Stimulated activated CD4-positive, alpha-beta T cell treated with anti-CD3 and anti-CD28 coated beads, Interleukin-1b, Interleukin-23, amount 100 ng/mL, for 4 hours (primary cell): ENCODE results near the gene HLCS.

ENCODE experiments used
- DNase-seq, 2 donors: peaks; one replicate each; pipeline ENCODE4 v3.0.0-alpha.2; 2020; ENCODE audit warnings: low read depth in 2 of 2

Gene HLCS

DNA sequence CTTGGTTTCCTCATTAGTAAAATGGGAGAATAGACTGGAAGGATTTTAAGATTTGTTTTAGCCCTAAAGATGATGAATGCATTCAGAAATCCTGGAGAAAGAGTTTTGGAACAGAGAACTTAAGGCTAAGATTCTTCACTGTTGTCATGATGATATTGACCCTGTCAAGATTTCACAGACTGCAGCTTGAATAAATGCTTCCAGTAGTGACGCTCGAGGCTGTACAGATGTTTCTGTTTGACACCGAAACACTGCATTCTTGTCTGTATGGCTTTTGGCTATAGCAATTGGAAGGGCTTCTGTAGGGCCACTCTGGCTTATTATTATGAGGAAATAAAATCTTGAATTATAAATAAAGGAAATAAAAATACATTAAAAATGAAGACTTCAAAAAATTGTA is 241.8 kb downstream of the HLCS start:
- DNase-seq: no peak

DNA sequence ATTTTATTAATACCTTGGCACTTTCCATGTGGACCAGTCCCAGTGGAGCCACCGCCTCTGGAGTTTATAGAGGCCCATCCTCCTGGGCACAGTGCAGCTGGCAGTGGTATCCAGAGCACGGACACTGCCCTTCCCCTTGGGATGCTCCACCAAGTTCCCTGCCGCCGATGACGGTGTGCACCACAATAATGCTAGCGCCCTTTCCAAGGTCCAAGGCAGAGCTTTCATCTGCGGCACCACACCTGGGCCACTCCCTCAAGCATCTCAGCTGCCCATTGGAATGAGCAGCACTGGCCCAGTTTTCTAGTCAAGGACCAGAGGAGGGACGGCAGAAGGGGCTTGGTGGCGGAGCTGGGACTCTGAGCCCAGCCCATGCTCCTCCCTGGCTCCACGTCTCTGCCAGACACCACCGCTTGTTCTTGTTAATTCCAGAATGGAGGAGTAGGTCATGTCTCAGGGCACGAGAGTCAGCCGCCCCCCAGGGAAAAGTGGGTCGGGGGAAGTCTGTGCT is 243.0 kb downstream of the HLCS start:
- DNase-seq: no peak

DNA sequence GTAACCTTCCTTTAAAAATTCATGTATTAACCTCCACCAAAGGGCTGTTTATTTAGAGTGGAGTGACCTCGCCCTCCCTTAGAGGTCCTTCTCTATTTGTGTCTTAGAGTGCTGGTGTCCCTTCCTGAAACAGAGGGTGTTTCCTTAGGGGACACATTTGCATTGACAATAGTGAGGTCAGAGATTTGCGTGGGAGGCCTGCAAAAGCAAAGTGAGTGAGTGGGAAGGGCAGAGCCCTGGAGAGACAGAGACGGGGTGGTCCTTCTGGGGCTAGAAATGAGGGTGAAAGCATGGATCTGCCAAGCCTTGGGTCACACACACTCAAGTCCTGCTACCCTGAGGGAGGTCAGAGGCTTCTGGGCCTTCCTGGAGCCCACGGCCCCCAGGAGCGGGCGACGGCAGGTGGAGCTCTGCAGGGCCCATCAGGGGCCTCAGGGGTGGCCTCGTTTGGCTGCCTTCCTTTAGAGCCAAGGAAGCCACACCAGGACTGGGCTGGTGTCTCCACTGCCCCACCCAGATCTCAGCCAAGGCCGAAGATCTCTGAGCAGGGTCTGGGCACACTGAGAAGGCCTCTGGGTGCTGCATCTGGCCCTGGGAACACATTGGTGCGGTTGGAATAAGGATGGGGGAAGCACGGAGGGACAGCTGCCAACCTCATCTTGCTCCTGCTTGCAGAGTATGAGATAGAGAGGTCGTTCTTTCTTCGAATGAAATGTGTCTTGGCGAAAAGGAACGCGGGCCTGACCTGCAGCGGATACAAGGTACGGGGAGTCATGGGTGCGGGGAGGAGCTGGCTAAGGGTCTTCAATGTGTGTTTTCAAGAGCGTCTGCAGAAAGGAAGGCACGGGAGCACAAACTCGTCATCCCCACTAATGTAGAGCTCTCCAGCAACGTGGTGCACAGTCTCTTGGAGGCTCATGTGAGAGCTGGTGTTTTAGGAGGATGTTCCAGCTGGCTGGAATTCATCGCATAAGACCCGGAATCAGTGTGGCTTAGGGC is 243.8 kb downstream of the HLCS start:
- no peak for DNase-seq

DNA sequence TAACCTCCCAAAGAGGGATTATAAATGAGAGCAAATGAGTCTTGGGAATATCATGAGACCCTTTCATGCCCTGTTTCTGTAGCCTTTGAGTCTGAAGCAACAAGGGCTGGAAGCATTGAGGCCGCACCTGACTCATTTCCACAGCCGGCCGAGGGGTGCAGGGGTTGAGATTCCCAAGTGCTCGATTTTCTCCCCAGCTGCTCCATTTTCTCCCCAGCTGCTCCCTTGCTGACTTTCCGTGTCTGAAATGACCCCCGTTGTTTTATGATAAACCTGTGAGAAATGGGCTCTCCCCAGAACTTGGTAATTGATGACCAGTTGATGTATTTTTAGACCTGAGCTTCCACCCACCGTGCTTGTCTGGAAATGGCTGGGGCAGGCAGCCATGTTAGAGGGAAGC is 244.7 kb downstream of the HLCS start:
- no peak for DNase-seq

DNA sequence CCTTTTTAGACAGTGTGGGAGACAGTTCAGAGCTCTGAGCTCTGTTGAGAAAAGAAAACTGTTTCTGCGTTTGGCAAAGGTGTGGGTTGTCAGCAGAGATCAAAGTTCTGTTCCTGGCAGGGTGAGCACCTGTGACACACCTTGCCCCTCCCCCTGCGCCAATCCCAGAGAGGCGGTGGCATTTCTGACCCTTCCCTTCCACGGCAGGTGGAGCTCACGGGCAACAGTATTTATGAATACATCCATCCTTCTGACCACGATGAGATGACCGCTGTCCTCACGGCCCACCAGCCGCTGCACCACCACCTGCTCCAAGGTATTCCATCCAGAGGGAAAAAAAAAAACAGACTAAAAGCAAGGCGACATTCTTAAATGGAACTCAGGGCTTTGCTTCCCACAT is 246.9 kb downstream of the HLCS start:
- DNase-seq: no peak

DNA sequence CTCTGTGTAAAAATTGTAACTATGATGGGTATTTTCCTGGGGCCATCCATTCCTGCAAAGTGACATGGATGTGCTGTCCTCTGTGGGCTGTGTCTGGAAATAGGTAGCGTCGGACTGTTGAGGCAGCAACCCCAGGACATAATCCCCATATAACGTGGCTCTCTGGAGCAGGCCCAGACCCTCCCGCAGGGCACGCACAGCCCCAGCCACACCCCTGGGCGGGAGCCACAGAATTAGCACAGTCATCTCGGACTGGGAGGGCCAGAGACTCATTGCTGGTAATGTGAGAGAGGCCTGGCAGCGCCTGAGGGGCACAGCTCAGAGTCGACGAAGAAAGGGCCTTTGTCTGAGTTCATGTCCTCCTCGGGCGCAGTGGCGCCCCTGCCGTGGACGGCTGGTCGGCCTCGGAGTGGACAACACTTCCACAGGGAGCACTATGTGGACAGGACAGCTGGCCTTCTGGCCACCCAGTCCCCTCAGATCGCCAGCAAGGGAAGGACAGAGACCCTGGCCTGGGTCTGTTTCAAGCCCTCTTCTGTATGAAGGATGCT is 247.4 kb downstream of the HLCS start:
- DNase-seq: no peak

DNA sequence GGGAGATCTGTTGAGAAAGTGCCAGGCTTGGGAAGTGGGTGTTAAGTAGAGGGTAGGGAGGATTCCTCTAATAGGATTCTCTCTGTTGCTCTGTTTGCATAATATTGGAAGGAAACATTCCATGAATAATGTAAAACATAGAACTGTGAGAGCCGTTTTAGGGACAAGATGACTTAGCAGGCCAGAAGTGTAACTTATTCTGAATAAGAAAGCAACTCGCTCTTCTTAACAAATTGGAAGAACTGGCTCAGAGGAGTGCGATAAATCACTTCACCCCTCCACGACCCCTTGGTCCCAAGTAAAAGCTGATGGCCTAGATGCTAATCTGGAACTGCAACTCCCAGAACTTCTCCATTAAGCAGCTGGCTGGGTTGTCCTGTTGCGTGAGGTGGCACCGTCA is 248.5 kb downstream of the HLCS start:
- no peak for DNase-seq

DNA sequence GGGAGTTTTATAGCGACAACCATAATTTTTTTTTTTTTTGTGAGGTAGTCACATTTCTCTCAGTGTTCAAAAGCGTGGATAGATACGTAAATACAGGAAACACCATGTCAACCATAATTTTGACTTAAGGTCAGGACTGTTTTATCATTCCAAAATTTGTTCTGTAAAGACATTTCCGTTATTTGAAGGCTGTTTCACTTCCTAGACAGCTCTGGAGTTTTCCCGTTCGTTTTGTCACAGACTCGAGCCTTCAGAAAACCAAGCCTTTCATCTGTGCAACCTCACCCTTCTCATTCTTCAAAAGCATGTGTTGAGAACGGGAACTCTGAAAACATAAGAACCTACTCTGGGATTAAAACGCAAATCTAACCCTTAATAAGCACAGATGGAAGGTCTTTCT is 249.6 kb downstream of the HLCS start:
- no peak for DNase-seq

DNA sequence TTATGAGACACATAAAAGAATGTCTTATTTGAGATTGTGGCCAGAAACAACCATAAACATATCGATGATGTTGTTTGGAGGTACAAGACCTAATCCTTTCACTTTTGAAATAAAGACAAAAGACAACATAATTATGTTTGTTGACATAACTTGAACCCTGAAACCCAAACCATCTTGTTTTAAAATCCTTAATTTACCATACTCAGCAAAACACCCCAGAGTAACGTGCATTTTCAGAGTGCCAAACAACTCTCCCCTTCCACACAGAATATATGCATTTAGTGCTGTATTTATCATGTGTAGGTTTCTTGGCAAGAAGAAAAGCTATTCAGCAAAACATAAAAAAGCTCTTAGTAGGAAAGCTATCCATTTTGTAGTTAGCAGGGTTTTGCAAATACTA is 250.1 kb downstream of the HLCS start:
- no peak for DNase-seq

DNA sequence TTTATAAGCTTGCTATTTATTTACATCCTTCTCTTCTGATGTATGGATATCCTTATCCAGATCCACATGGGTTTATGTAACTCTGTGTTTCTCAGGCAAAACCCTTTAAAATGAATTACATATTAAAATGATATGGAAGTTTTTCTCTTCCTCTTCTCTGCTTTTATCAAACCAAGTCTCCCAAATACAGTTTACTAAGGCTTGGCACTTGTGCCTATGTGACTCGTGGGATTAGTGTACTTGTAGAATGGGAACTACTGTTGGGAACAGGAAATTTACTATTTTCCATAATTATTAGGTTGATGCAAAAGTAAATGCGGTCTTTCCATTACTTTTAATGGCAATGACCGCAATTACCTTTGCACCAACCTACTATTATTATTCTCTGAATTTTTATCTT is 252.7 kb downstream of the HLCS start:
- no peak for DNase-seq

DNA sequence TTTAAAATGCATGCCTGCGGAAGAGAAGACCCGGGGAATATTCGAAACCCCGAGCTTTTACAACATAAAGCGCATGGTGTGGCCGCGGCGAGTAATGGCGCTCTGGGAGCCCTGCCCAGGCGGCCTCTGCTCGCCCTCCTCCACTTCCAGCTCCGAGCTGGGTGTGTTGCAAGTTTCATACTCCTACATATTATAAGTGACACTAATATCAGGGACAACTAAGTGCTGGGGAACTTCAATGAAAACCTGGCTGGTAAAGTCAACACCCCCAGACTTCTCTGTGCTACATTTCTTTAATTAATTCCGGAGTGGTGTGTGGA is 255.8 kb downstream of the HLCS start:
- DNase-seq: no peak

DNA sequence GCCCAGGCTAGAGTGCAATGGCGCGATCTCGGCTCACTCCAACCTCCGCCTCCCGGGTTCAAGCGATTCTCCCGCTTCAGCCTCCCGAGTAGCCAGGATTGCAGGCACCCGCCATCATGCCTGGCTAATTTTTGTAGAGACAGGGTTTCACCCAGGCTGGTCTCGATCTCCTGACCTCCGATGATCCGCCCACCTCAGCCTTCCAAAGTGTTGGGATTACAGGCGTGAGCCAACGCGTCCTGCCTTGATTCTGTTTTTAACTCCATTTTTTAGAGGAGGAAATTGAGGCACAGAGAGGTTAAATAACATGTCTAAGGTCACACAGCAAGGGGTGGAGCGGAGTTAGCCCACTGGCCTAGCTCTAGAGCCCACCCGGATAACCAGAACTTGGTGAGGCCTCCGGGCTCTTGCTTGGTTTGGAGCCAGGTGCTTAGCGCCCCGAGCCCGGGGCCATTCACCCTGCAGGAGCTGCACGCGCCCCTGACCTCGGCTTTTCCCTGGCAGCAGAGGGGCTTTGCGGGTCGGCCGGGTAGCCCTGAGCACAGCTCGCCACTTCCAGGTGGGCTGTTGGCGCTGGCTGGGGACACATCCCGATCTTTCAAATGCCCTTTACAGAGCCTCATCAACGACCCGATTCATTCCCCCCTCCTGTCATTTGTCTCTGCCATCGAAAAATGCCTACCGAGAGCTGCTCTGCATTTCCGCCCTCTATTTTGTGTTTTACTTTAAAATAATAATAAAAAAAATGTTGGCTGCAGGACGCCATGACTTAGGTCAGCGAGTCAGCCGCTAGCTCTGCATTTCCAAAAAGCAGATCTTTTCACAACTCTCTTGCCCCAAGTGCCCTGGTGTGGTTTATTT is 256.4 kb downstream of the HLCS start:
- no peak for DNase-seq

DNA sequence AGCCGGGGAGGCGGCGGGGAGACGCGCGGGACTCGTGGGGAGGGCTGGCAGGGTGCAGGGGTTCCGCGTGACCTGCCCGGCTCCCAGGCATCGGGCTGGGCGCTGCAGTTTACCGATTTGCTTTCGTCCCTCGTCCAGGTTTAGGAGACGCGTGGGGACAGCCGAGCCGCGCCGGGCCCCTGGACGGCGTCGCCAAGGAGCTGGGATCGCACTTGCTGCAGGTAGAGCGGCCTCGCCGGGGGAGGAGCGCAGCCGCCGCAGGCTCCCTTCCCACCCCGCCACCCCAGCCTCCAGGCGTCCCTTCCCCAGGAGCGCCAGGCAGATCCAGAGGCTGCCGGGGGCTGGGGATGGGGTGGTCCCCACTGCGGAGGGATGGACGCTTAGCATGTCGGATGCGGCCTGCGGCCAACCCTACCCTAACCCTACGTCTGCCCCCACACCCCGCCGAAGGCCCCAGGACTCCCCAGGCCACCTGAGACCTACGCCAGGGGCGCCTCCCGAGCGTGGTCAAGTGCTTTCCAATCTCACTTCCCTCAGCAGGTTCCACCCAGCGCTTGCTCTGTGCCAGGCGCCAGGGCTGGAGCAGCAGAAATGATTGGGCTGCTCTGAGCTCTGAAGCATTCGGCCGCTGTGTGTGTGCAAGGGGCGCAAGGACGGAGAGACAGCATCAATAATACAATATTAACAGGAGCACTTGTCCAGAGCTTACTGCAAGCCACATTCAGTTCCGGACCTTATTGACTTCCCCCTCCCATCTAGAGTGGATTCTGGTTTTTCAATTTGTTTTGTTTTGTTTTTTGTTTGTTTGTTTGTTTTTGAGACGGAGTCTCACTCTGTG is 257.2 kb downstream of the HLCS start:
- DNase-seq: no peak

DNA sequence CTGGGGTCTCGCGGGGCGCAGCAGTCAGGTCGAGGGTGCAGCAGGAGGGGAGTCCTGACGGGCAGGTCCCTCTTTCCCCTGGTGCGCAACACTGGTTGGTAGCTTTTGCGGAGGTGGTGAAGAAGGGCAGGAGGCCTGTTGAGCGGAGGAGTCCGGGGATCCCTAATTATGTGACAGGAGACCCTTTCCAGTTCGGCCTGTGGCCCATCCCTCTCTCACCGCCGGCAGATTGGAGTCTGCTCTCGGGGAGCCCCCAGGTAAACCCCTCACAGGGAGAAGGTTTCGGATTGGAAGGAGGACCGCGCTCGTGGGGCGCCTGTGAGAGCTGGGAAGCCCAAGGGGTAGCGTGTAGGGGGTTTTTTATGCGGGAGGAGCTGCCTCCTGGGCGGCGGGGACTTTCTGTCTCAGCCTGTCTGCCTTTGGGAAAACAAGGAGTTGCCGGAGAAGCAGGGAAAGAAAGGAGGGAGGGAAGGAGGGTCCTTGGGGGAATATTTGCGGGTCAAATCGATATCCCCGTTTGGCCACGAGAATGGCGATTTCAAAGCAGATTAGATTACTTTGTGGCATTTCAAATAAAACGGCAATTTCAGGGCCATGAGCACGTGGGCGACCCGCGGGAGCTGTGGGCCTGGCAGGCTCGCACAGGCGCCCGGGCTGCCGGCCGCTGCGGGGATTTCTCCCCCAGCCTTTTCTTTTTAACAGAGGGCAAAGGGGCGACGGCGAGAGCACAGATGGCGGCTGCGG is 258.0 kb downstream of the HLCS start:
- DNase-seq: no peak

DNA sequence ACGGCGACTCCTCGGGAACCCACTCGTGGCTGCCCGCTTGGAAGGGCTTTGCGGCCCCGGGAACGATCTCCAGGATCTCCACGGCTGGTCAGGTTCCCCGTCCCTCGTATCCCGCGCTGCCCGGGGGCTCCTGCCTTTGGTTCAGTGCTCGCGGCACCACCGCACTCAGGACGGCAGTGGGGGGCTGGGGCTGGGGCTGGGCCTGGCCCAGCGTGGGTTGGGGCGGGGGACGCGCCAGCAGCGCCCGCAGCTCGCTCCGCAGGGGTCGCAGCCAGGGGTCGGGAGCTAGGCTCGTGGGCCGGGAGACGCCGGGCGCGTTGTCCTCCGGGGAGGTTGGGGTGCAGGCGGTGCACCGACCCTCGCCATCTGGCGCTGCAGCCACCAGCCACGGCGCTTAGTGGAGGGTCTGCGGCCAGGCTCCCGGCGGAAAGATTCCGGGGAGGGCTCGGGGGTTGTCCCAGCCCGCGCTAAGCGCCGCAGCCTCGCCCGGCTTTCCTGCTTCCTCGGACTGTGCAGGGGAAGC is 258.6 kb downstream of the HLCS start:
- DNase-seq: no peak

DNA sequence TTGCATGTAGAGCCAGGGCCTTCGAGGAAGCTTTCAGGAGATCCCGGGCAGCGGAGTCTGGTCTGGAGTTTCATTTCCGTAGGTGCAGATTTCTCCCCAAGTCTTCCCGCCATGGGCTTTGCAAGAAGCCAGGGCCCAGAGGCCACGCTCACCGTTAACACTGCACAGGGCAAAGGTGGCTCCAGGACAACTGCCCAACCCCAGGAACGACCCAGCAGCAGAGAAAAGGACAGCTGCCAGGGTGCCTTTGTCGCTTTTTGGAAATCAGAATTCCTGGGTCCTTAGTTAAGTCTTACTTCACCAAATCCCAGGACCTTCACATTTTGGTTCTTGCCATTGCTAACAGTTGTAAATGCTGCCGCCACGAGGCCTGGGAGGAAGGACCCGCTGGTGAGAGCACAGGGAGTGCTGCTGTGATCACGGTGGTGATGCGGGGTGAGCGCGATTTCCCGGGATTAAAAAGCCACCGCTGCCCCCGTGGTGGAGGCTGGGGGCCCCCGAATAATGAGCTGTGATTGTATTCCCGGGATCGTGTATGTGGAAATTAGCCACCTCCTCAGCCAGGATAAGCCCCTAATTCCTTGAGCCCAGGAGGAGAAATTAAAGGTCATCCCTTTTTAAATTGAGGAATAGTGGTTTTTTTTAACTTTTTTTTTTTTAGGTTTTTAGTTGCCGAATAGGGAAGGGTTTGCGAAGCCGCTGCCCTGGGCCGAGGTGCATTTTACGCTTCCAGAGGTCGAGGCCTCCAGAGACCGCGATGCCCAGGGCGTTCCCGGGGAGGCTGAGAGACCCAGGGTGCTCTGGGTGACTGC is 259.3 kb downstream of the HLCS start:
- DNase-seq: no peak

DNA sequence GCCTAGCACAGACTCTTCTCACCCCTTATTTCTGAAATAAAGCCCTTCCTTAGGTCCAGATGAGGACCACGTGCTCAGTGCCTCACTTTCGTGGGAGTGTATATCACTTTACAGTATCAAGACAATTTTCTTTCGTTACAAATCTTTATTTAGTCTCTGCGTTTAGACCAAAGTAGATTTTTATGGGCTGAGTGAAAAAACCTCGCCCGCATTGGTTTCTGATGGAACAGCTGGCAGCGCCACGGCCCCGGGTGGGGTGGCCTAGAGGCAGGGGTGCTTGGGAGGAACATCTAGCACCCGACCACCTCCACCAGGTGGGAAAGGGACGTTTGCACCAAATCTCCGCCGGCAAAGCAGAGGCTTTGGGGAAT is 260.0 kb downstream of the HLCS start:
- DNase-seq: no peak

DNA sequence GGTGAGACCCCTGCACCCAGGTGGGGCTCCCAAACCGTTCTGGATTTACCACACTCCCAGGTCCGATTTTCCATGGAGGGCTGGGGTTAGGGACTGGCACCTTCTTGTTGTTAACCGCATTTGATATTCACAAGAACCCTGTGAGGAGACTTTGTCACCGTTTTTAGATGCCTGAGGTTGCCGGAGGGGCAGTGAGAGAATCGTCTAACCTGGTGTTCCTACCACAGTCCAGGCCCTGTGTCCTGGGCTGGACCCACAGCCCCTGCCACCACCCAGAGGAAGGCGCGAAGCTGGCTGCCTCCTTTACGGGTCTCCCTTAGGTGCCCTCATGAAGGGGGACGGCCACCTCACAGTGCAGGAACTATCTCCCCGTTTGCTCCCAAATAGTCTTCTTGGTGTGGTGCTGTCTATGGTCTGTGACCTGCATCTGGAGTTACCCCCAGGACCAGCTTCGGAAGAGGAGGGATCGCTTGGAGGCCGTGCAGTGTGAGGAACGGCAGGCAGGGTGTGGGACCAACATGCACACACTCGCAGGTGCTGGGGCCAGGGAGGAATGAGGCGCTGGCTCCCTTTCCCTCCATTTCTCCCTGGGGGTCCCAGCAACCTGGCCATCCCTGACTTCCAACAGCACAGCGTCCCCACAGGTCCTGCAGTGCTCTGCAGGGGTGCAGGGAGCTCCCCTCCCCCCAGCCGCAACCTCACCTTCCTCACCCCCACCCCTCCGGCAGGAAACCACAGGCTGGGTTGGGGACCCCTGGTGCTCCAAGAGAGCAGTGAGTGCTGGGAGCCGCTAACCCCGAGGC is 260.6 kb downstream of the HLCS start:
- DNase-seq: no peak
